GM23338 (cell line): ENCODE measurements around the gene FAM117A. TPM values are rescaled to one million over a fixed set of nuclear protein-coding genes. Genes with fewer than 3 reads are reported as not detected.
A peak's percentile ranks its signal among the peaks of the same experiment; 100 is the strongest.

Experiments used
- ATAC-seq: fragments of 200-7000 bp; cut with Tn5 transposase; 3 replicates; pipeline ENCODE4 v1.9.1; 2020
- DNase-seq: peaks from one replicate; pipeline ENCODE4 v3.0.0-alpha.2; 2015; ENCODE audit warnings: low spot score
- H2AFZ ChIP-seq: fragments of 200-600 bp; sonication (generic); 2 replicates; pipeline ENCODE4 v1.8.0; 2016; ENCODE audit warnings: antibody characterized with exemption, mild to moderate bottlenecking, moderate library complexity
- H3F3A ChIP-seq: fragments of 200-600 bp; sonication (generic); replicated peaks from 2 replicates; pipeline ENCODE4 v1.8.0; 2017; ENCODE audit warnings: antibody characterized with exemption, mixed run types, low read depth
- H3K27ac ChIP-seq: fragments of 200-600 bp; sonication (generic); 2 replicates; pipeline ENCODE4 v1.6.1; 2016; ENCODE audit warnings: low read depth
- H3K27me3 ChIP-seq: fragments of 200-600 bp; sonication (generic); 2 replicates; pipeline ENCODE4 v1.8.0; 2016; ENCODE audit warnings: mild to moderate bottlenecking, mixed run types, moderate library complexity; ENCODE audit not compliant: insufficient read depth
- H3K36me3 ChIP-seq: fragments of 200-600 bp; sonication (generic); 2 replicates; pipeline ENCODE4 v1.8.0; 2016; ENCODE audit warnings: mild to moderate bottlenecking; ENCODE audit not compliant: insufficient read depth
- H3K4me1 ChIP-seq: fragments of 200-600 bp; sonication (generic); 2 replicates; pipeline ENCODE4 v1.8.0; 2016; ENCODE audit warnings: mild to moderate bottlenecking, moderate library complexity; ENCODE audit not compliant: insufficient read depth
- H3K4me2 ChIP-seq: fragments of 200-600 bp; sonication (generic); 2 replicates; pipeline ENCODE4 v1.7.1; 2017; ENCODE audit warnings: mixed run types
- H3K4me3 ChIP-seq: fragments of 200-600 bp; sonication (generic); 2 replicates; pipeline ENCODE4 v1.6.1; 2016; ENCODE audit warnings: mixed run types
- H3K79me2 ChIP-seq: fragments of 200-600 bp; sonication (generic); replicated peaks from 2 replicates; pipeline ENCODE4 v1.8.0; 2017; ENCODE audit warnings: mild to moderate bottlenecking; ENCODE audit not compliant: insufficient read depth
- H3K9me2 ChIP-seq: fragments of 200-600 bp; sonication (generic); 2 replicates; pipeline ENCODE4 v1.8.0; 2017; ENCODE audit not compliant: insufficient read depth
- H4K20me1 ChIP-seq: fragments of 200-600 bp; sonication (generic); replicated peaks from 2 replicates; pipeline ENCODE4 v1.8.0; 2017; ENCODE audit warnings: mild to moderate bottlenecking; ENCODE audit not compliant: insufficient read depth
- H3K27ac Mint-ChIP-seq: 2 replicates; pipeline ENCODE4 v1.8.0; 2020; ENCODE audit warnings: inconsistent platforms, mild to moderate bottlenecking, moderate library complexity, mixed read lengths
- H3K27me3 Mint-ChIP-seq: 3 replicates; pipeline ENCODE4 v1.8.0; 2022; ENCODE audit warnings: low read depth, mild to moderate bottlenecking, moderate library complexity, mixed read lengths, inconsistent platforms; ENCODE audit not compliant: insufficient read depth, poor library complexity
- H3K36me3 Mint-ChIP-seq: 3 replicates; pipeline ENCODE4 v1.8.0; 2021; ENCODE audit warnings: low read depth, mild to moderate bottlenecking, inconsistent platforms, moderate library complexity, mixed read lengths
- H3K4me1 Mint-ChIP-seq: 3 replicates; pipeline ENCODE4 v1.8.0; 2020; ENCODE audit warnings: mild to moderate bottlenecking, inconsistent platforms, mixed read lengths
- H3K4me3 Mint-ChIP-seq: 3 replicates; pipeline ENCODE4 v1.8.0; 2021; ENCODE audit warnings: moderate library complexity, mild to moderate bottlenecking, inconsistent platforms, mixed read lengths
- H3K9me3 Mint-ChIP-seq: 3 replicates; pipeline ENCODE4 v1.8.0; 2020; ENCODE audit warnings: moderate library complexity, mild to moderate bottlenecking, inconsistent platforms, mixed read lengths
- CREB1 ChIP-seq: fragments of 250-450 bp; sonication (Bioruptor Pico); IDR thresholded peaks from 2 replicates; pipeline ENCODE4 v1.5.0; 2020; ENCODE audit warnings: low read depth, mild to moderate bottlenecking, moderate library complexity
- EZH2 ChIP-seq: fragments of 200-600 bp; sonication (generic); IDR thresholded peaks from one replicate; pipeline ENCODE4 v1.8.0; 2017; ENCODE audit warnings: antibody characterized with exemption, mild to moderate bottlenecking, low read depth; ENCODE audit not compliant: unreplicated experiment
- EZH2phosphoT487 ChIP-seq: fragments of 200-600 bp; sonication (generic); IDR thresholded peaks from one replicate; pipeline ENCODE4 v1.8.1; 2018; ENCODE audit warnings: antibody characterized with exemption; ENCODE audit not compliant: unreplicated experiment
- NANOG ChIP-seq: IDR thresholded peaks from 2 replicates; pipeline ENCODE4 v1.6.1; 2016; ENCODE audit warnings: antibody characterized with exemption, borderline replicate concordance
- POLR2AphosphoS5 ChIP-seq: IDR thresholded peaks from 2 replicates; pipeline ENCODE4 v1.6.1; 2016; ENCODE audit warnings: antibody characterized with exemption, low read depth
- STAT1 ChIP-seq: IDR thresholded peaks from one replicate; pipeline ENCODE4 v1.6.1; 2016; ENCODE audit warnings: antibody characterized with exemption; ENCODE audit not compliant: unreplicated experiment
- ZNF114 ChIP-seq: fragments of 250-450 bp; sonication (Bioruptor Pico); IDR thresholded peaks from 2 replicates; pipeline ENCODE4 v1.5.0; 2020; ENCODE audit warnings: mild to moderate bottlenecking, moderate library complexity
- polyA plus RNA-seq: library from polyadenylated mRNA; unstranded; fragments of >200 nt; fragmentation: Nextera tagmentation; extraction: Ambion mirVana; gene quantifications from 2 replicates; pipeline ENCODE4 v1.2.1, GENCODE V29; 2016
- total RNA-seq: library from RNA; depleted of rRNA; stranded (reverse); fragments of >200 nt; shearing (Covaris generic); gene quantifications from 2 replicates; pipeline ENCODE4 v1.2.3, GENCODE V29; 2014
- TF ChIP-seq, protein P1 (sequence below), 2 experiments: fragments of 200-600 bp in 1 of 2; sonication (generic) in 1 of 2; conservative IDR thresholded peaks; 2 replicates each; pipeline versions ENCODE4 v1.5.1 to v1.6.1; 2016 to 2017; ENCODE audit warnings: antibody characterized with exemption in 2 of 2, low read depth in 2 of 2, mild to moderate bottlenecking in 2 of 2, moderate library complexity in 1 of 2
- TF ChIP-seq, protein P2 (sequence below): IDR thresholded peaks from one replicate; pipeline ENCODE4 v1.6.1; 2018; ENCODE audit warnings: antibody characterized with exemption; ENCODE audit not compliant: unreplicated experiment

Gene FAM117A
- total and polyA plus RNA-seq, 2 experiments from 2014 or later = 21.3 to 46.4 TPM

DNA sequence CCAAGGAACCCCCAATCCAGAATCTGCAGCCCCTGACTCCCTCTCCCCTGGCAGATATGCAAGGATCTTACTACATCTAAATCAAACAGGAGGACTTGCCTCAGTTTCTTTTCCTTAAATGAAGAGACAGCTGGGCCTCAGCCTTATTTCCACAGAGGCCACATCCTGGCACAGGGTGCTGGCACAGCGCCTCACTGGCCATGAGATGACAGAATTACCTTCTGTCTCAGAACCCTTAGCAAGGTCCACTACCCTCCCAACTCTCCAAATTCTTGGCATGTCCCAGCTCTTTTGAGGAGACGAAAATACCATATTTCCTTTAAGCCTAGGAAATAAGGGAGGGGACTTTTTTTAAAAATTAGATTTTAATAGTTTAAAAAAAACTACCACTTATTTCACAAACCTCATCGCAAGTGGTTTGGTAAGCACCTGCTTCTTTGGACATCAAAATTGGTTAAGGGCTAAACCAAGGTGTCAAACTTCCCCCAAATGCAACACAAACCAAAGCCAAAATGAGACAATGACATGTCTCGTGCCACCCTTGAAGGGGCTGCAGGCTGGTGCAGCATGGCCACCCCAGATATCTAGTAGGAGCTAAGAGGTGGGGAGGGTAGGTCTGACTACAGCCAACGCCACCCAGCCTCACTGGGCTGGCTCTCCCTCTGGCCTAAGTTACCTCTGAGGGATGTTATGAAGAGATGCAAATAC lies 25.3 kb downstream of the FAM117A start:
- 0 out of 2 replicates have a peak overlapping the region, but pooled peaks have one; percentile 55 for H3K27ac ChIP-seq
- H3K27me3 Mint-ChIP-seq = no peaks in the 10 kb centered on the region
- no peak overlapping the region for H3K4me3 ChIP-seq
- TF ChIP-seq STAT1 (no peak), POLR2AphosphoS5 (no peak), EZH2 (no peak), CREB1 (CRISPR knock-in tag) (no peak), NANOG (no peak), EZH2phosphoT487 (no peak), ZNF114 (no peak)
- TF ChIP-seq, protein P1, sequence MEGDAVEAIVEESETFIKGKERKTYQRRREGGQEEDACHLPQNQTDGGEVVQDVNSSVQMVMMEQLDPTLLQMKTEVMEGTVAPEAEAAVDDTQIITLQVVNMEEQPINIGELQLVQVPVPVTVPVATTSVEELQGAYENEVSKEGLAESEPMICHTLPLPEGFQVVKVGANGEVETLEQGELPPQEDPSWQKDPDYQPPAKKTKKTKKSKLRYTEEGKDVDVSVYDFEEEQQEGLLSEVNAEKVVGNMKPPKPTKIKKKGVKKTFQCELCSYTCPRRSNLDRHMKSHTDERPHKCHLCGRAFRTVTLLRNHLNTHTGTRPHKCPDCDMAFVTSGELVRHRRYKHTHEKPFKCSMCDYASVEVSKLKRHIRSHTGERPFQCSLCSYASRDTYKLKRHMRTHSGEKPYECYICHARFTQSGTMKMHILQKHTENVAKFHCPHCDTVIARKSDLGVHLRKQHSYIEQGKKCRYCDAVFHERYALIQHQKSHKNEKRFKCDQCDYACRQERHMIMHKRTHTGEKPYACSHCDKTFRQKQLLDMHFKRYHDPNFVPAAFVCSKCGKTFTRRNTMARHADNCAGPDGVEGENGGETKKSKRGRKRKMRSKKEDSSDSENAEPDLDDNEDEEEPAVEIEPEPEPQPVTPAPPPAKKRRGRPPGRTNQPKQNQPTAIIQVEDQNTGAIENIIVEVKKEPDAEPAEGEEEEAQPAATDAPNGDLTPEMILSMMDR (conservative IDR thresholded peaks at IDR 0.05; ENCODE audit: low read depth in 2 of 2) = no peak
- TF ChIP-seq, protein P2, sequence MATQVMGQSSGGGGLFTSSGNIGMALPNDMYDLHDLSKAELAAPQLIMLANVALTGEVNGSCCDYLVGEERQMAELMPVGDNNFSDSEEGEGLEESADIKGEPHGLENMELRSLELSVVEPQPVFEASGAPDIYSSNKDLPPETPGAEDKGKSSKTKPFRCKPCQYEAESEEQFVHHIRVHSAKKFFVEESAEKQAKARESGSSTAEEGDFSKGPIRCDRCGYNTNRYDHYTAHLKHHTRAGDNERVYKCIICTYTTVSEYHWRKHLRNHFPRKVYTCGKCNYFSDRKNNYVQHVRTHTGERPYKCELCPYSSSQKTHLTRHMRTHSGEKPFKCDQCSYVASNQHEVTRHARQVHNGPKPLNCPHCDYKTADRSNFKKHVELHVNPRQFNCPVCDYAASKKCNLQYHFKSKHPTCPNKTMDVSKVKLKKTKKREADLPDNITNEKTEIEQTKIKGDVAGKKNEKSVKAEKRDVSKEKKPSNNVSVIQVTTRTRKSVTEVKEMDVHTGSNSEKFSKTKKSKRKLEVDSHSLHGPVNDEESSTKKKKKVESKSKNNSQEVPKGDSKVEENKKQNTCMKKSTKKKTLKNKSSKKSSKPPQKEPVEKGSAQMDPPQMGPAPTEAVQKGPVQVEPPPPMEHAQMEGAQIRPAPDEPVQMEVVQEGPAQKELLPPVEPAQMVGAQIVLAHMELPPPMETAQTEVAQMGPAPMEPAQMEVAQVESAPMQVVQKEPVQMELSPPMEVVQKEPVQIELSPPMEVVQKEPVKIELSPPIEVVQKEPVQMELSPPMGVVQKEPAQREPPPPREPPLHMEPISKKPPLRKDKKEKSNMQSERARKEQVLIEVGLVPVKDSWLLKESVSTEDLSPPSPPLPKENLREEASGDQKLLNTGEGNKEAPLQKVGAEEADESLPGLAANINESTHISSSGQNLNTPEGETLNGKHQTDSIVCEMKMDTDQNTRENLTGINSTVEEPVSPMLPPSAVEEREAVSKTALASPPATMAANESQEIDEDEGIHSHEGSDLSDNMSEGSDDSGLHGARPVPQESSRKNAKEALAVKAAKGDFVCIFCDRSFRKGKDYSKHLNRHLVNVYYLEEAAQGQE = no peak
- ATAC-seq (no peak), DNase-seq (no peak)
- H3K27me3 ChIP-seq = no peaks in the 10 kb centered on the region
- no peaks in the 10 kb centered on the region for H3K4me1 ChIP-seq
- H3K9me3 Mint-ChIP-seq = no peaks in the 10 kb centered on the region
- no peaks in the 10 kb centered on the region for H3F3A ChIP-seq
- H2AFZ ChIP-seq = no peak overlapping the region
- H3K36me3 Mint-ChIP-seq = 0 out of 3 replicates have a peak, but pooled peaks cover 8% of the 10 kb centered on the region
- no peak overlapping the region for H3K4me2 ChIP-seq
- no peaks in the 10 kb centered on the region; the same call in 1 of the 2 replicates for H3K9me2 ChIP-seq
- no peaks in the 10 kb centered on the region for H3K36me3 ChIP-seq
- no peaks in the 10 kb centered on the region; the same call in 2 of the 3 replicates for H3K4me1 Mint-ChIP-seq
- peaks cover 42% of the 10 kb centered on the region for H4K20me1 ChIP-seq
- H3K4me3 Mint-ChIP-seq = no peak overlapping the region
- no peak overlapping the region for H3K27ac Mint-ChIP-seq
- peaks cover 88% of the 10 kb centered on the region for H3K79me2 ChIP-seq
